ENCODE data around the gene GPR155. TPM values are rescaled to one million over a fixed set of nuclear protein-coding genes. Genes with fewer than 3 reads are reported as not detected.
"Not testable (repeated sequence)": the region's sequence is repeated elsewhere in the genome, so short reads cannot be mapped to it uniquely, and the experiment has no call there.

Gene GPR155
- total RNA-seq, 1 donor from 2014 or later, result 14.7 TPM

DNA sequence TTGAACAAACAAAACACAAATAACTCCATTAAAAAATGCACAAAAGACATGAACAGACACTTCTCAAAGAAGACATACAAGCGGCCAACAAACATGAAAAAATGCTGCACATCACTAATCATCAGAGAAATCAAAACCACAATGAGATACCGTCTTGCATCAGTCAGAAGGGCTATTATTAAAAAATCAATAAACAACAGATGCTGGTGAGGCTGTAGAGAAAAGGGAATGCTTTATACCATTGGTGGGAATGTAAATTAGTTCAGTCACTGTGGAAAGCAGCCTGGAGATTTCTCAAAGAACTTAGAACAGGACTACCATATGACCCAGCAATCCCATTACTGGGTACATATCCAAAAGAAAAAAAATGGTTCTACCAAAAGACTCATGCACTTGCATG lies 37.8 kb downstream of the GPR155 start:
- DNase-seq, result no peak
- ATAC-seq (ENCODE audit: poor library complexity), result no peak
- intact Hi-C loops (cut with DNase I), result no loop called here

DNA sequence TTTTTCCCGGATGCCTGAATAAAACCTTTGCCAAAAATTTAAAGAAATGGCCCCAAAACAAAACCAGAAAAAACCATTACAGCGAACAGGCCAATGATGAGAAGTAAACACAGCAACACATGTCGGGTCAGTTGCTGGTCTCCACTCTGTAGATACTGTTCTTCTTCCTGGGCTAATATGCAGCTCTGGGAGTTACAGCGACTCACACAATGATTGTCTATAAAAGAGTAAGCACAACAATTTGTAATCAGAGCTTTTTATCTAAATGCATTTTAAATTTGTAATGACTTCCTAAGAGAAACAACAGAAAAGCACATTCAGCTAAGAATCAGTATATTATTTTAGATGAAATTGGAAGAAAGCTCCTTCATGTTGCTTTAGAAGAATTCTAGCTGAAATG lies 40.3 kb downstream of the GPR155 start:
- ATAC-seq (ENCODE audit: poor library complexity) (no peak), DNase-seq (no peak)
- intact Hi-C loops (cut with DNase I), result no loop called here

- no peak for ATAC-seq (ENCODE audit: poor library complexity)
- no peak for DNase-seq
- intact Hi-C loops (cut with DNase I), result no loop called here
Measured at GRCh38 chr2:174445248-174445647, 41.6 kb downstream of the GPR155 start.

GRCh38 chr2:174444761-174445160 lies 42.1 kb downstream of the GPR155 start:
- intact Hi-C loops (cut with DNase I), result no loop called here
- ATAC-seq (ENCODE audit: poor library complexity) (no peak), DNase-seq (no peak)

DNA sequence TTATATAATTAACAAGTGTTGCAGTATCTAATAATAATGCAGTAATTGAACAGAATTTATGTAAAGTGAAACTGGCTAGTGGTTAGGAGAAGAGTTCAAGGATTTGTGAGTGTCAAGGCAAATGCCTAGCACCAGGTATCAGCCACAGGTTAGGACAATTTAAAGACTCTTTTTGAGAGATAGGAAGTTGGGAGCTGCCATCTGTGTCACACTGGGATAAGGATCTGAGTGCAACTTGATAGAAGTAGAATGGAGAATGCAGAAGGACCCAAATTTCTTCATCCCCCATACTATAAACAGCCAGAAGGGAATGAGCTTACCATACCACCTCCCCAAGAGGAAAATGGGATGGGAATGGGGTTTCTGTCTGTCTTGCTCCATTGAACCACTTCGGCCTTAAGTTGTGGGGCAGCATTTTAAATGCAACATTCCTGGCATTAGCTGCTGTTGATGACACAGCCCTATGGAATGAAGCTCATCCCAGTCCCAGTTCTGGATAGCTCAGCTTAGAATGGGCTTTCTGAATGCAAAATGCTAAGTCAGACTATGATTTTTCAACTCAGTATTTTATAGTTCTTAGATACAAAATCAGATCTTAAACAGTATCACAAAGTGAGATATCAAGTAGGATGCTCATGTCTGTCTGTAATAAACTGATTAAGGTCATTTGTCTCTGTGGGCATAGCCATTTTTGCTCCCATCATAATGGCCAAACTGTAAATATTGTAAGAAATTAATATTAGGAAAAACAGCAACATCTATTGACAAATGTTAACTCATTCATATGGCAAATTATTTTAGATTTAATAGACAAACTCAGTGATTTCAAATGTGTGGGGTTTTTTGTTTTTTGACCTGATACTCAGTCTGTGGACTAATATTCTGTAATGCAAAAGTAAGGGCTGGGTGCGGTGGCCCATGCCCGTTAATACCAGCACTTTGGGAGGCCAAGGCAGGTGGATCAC lies 44.0 kb downstream of the GPR155 start:
- intact Hi-C loops (cut with DNase I), result no loop called here
- ATAC-seq (ENCODE audit: poor library complexity), result no peak

GRCh38 chr2:174439950-174440349 lies 46.9 kb downstream of the GPR155 start:
- intact Hi-C loops (cut with DNase I), result no loop called here
- DNase-seq (no peak), ATAC-seq (ENCODE audit: poor library complexity) (no peak)

More for the DNA sequence above, 44.0 kb downstream of the GPR155 start:
- DNase-seq, result no peak

DNA sequence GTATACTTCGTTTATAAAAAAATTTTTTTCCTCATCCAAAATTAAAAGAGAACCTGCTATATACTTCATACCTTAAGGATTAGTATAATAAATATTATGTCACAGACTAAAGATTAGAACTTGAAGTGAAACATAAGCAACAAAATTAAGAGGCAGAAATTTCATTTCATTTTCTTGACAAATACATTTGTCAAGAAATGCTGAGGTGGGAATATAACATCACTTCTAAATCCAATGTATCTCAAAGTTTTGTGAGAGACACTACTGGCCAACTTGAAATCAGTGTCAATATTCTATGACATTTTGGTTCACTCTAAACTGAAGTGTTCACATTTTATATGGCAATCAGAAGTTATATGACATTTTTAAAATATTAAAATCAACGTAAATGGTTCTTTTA lies 47.5 kb downstream of the GPR155 start:
- intact Hi-C loops (cut with DNase I), result no loop called here
- DNase-seq (no peak), ATAC-seq (ENCODE audit: poor library complexity) (no peak)

DNA sequence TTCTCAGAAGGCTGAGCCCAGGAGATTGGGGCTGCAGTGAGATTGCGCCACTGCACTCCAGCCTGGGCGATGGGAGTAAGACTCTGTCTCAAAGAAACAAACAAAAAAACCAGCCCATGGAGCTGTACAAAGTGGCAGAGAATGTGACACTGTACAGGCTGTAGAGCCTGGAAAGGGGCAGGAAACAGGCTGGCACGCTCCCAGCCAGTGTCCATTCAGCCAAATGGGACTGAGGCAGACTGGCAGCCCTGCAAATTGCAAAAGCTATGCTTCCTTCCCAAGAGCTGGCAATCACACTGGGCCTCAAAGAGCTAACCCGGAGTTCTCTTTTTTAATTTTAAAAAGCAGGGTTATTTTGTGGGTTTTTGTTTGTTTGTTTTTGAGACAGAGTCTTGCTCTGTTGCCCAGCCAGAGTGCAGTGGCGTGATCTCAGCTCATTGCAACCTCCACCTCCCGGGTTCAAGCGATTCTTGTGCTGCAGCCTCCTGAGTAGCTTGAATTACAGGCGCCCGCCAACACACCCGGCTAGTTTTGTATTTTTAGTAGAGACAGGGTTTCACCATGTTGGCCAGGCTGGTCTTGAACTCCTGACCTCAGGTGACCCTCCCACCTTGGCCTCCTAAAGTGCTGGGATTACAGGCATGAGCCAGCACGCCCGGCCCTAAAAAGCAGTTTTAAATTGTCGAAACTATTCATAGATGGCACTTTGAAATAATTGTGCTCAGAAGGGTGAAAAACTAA lies 48.5 kb downstream of the GPR155 start:
- intact Hi-C loops (cut with DNase I), result no loop called here
- DNase-seq, result peak; percentile 82
- ATAC-seq (ENCODE audit: poor library complexity), result peak; percentile 95

GRCh38 chr2:174436351-174436750 lies 50.5 kb downstream of the GPR155 start:
- no peak for DNase-seq
- ATAC-seq (ENCODE audit: poor library complexity), result no peak
- intact Hi-C loops (cut with DNase I), result no loop called here

DNA sequence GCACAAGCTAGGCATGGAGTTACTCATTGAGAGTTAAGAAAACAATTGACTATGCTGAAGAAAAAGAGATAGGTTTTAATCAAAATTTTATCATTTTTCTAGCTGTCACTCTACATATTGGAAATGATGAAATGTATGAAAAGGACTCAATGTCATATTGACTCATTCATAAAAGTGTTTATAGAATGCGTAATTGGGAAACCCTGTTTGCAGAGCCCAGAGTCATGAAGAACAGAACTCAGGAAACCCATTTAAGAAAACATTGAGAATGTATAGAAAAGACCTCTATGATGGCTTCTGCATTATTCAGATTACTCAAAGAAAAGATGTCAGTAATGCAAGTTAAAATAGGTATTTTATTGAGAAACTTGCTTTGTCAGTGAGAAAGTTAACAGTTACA lies 54.9 kb downstream of the GPR155 start:
- intact Hi-C loops (cut with DNase I), result no loop called here
- ATAC-seq (ENCODE audit: poor library complexity), result no peak
- DNase-seq, result no peak

DNA sequence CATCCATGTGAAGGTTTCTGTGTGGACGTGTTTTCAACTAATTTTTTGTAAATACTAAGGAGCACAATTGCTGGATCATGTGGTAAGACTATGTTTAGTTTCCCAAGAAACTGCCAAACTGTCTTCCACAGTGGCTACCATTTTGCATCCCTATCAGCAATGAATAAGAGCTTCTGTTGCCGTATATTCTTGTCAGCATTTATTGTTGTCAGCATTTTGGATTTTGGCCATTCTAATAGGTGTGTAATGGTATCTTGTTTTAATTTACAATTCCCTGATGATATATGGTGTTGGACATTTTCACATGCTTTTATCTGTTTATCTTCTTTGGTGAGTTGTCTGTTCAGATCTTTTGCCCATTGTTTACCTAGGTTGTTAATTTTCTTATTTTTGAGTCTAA lies 56.8 kb downstream of the GPR155 start:
- no peak for DNase-seq

GRCh38 chr2:174428214-174428613 lies 58.6 kb downstream of the GPR155 start:
- ATAC-seq (ENCODE audit: poor library complexity), result no peak
- DNase-seq, result no peak
- intact Hi-C loops (cut with DNase I), result no loop called here

More for the DNA sequence above, 56.8 kb downstream of the GPR155 start:
- ATAC-seq (ENCODE audit: poor library complexity), result no peak
- intact Hi-C loops (cut with DNase I), result no loop called here

DNA sequence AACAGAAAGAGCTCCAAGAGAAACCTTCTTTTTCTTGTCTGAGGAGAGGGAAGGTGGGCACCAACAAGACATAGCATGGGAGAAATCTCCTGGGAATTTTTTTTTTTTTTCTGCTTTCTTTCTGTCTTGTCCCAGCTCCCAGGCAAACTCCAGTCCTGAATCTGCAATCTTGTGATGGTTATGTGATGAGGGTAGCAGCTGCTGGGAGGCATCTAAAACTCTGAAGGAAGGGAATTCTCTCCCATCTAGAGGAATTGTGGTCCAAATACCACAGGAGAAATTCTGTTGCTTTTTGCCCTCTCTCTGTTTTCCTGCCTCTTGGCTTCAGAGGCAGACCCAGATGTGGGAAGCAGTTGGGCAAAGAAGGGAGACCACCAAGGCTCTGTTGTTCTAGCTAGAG lies 74.6 kb downstream of the GPR155 start:
- ATAC-seq (ENCODE audit: poor library complexity) (no peak), DNase-seq (no peak)
- intact Hi-C loops (cut with DNase I), result no loop called here

DNA sequence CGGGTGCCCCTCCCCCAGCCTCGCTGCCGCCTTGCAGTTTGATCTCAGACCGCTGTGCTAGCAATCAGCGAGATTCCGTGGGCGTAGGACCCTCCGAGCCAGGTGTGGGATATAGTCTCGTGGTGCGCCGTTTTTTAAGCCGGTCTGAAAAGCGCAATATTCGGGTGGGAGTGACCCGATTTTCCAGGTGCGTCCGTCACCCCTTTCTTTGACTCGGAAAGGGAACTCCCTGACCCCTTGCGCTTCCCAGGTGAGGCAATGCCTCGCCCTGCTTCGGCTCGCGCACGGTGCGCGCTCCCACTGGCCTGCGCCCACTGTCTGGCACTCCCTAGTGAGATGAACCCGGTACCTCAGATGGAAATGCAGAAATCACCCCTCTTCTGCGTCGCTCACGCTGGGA lies 76.8 kb downstream of the GPR155 start:
- DNase-seq; intact Hi-C loops (cut with DNase I); ATAC-seq (ENCODE audit: poor library complexity): not testable (repeated sequence)

- intact Hi-C loops (cut with DNase I), result no loop called here
- no peak for DNase-seq
- no peak for ATAC-seq (ENCODE audit: poor library complexity)
Measured at GRCh38 chr2:174403628-174404027, 83.2 kb downstream of the GPR155 start.

- intact Hi-C loops (cut with DNase I), result no loop called here
- DNase-seq (no peak), ATAC-seq (ENCODE audit: poor library complexity) (no peak)
Measured at GRCh38 chr2:174400853-174401252, 86.0 kb downstream of the GPR155 start.

DNA sequence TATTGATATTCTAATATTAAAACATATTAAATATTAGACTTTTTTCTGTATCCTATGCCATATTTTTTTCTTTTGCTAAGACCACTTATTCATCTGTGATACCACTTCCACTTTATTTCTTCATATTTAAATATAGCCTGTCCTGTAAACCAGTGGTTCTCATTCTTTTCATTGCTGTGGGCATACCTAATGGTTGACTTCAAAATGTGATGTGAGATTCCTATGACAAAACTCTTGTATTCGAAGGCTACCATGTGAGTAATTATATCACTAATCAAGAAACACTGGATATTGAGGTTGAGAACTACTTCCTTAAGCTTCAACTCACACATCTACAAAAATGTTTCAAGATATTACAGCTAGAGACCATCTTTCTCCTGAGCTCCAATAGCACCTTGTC lies 87.7 kb downstream of the GPR155 start:
- ATAC-seq (ENCODE audit: poor library complexity) (no peak), DNase-seq (no peak)
- intact Hi-C loops (cut with DNase I), result no loop called here

DNA sequence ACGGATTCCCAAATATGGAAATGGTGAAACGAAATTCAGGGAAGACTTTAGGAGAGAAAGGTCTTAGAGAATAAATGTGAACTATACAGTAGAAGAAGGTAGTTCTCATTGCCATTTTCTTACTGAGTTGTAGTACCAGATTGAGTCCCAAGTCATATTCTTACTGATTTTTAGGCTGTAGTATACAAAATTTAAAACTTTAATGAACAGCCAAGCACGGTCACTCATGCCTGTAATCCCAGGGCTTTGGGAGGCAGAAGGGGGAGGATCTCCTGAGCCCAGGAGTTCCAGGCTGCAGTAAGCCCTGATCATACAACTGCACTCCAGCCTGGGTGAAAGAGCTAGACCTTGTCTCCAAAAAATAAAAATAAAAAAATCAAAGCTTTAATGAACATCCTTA lies 89.1 kb downstream of the GPR155 start:
- no peak for DNase-seq
- intact Hi-C loops (cut with DNase I), result no loop called here
- no peak for ATAC-seq (ENCODE audit: poor library complexity)

- ATAC-seq (ENCODE audit: poor library complexity) (peak; percentile 44), DNase-seq (no peak)
- intact Hi-C loops (cut with DNase I), result no loop called here
Measured at GRCh38 chr2:174395969-174396630, 90.7 kb downstream of the GPR155 start.

Data from Right ventricle myocardium superior (tissue), 1 donor.